ENCODE results near the gene CCDC7. TPM values are rescaled to one million over a fixed set of nuclear protein-coding genes. Genes with fewer than 3 reads are reported as not detected.

The CCDC7 gene
- total and polyA plus RNA-seq, 8 donors: 1.0 to 27.2 (median 5.3) TPM

DNA sequence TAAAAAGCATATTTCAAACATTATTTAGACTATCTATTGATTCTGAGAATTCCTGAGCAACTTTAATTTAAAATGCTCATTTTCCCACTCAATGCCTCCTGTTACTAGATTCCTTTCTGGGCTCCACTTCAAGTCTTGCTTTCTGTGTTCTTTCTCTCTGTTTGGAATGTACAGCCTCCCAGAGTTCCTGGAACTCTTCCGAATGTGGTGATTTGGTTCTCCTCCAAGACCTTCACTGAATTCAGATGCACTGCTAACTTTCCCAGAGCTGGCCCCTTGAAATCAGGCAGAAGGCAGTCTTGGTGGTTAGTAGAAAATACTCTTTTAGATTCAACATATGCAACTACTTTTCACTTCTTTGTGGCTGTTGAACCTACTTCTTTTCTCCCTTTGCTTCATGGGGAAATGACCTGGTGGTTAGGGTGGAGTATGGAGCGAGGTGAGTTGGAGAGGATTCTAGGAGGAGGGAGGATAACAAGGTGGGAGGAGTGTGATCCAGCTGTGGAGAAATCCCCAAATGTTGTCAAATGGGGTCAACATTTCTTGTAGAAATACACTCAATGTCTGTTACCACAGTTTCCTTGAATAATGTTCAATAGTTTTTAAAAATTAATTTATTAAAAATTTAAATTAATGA lies 27.9 kb upstream of the CCDC7 start:
- DNase-seq: peak in 1 of 2 donors; percentile 93
- peak overlapping the region in 3 of 5 donors; percentile 12 to 52 (median 36) for H3K27ac ChIP-seq
- intact Hi-C loops (cut with DNase I; ENCODE audit: low total_unique reads): no loop called here

DNA sequence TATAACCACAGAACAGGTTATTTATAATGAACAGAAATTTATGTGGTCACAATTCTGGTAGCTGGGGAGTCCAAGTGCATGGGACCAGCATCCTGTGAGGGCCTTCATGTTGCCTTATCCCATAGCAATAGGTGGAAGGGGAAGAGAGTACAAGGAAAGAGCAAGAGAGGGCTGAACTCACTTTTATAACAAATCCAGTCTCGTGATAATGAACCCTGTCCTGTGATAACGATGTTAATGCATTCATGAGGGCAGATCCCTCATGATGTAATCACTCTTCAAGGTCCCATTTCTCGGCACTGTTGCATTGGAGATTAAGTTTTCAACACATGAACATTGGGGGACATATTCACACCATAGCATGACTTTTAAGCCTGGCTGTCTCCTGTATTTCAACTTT lies 27.4 kb upstream of the CCDC7 start:
- intact Hi-C loops (cut with DNase I; ENCODE audit: low total_unique reads): no loop called here
- Histone ChIP-seq H3K4me3 (no peak overlapping the region), H3K27me3 (no peaks in the 10 kb centered on the region), H3K9me3 (peaks cover 0 to 12% (median 4%) of the 10 kb centered on the region in 4 donors), H3K4me1 (peaks cover 0 to 12% (median 3%) of the 10 kb centered on the region in 4 donors), H3K36me3 (no peaks in the 10 kb centered on the region), H3K27ac (peak overlapping the region in 2 of 5 donors; percentile 36 to 52)
- WGBS, 5 donors: 61 to 75% (median 63%) methylated on average over 3 of the region's 3 CpGs
- no peak for DNase-seq
- TF ChIP-seq POLR2A (IDR thresholded peaks at IDR 0.05): no peak
- no peak for TF ChIP-seq POLR2AphosphoS5 (IDR thresholded peaks at IDR 0.05)
- TF ChIP-seq, protein P1, sequence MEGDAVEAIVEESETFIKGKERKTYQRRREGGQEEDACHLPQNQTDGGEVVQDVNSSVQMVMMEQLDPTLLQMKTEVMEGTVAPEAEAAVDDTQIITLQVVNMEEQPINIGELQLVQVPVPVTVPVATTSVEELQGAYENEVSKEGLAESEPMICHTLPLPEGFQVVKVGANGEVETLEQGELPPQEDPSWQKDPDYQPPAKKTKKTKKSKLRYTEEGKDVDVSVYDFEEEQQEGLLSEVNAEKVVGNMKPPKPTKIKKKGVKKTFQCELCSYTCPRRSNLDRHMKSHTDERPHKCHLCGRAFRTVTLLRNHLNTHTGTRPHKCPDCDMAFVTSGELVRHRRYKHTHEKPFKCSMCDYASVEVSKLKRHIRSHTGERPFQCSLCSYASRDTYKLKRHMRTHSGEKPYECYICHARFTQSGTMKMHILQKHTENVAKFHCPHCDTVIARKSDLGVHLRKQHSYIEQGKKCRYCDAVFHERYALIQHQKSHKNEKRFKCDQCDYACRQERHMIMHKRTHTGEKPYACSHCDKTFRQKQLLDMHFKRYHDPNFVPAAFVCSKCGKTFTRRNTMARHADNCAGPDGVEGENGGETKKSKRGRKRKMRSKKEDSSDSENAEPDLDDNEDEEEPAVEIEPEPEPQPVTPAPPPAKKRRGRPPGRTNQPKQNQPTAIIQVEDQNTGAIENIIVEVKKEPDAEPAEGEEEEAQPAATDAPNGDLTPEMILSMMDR (IDR thresholded peaks at IDR 0.05): no peak
- TF ChIP-seq EP300 (IDR thresholded peaks at IDR 0.05): no peak

More for the DNA sequence above, 27.9 kb upstream of the CCDC7 start:
- 11 to 53% (median 19%) methylated on average over 2 of the region's 2 CpGs for WGBS, 5 donors
- no peak overlapping the region for H3K4me3 ChIP-seq
- H3K4me1 ChIP-seq: peaks cover 0 to 16% (median 3%) of the 10 kb centered on the region in 4 donors
- H3K27me3 ChIP-seq: no peaks in the 10 kb centered on the region
- peaks cover 0 to 9% (median 3%) of the 10 kb centered on the region in 4 donors for H3K9me3 ChIP-seq
- H3K36me3 ChIP-seq: no peaks in the 10 kb centered on the region
- TF ChIP-seq POLR2AphosphoS5 (IDR thresholded peaks at IDR 0.05) (peak in 1 of 3 donors; percentile 11), POLR2A (IDR thresholded peaks at IDR 0.05) (no peak)

DNA sequence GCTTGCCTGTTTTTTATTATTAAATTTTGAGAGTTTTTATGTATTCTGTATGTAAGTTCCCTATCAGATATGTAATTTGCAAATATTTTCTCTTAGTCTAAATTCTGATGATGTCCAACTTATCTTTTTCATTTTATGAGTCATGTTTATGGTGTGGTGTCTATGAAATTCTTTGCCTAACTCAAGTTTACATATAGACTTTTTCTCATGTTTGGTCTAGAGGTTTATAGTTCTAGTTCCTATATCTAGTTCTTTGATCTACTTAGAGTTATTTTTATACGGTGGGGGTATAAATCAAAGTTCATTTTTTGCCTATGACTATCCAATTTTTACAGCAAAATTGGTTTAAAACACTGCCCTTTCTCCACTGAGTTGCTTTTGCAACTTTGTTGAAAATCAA lies 26.3 kb upstream of the CCDC7 start:
- no peak for DNase-seq
- peaks cover 0 to 12% (median 4%) of the 10 kb centered on the region in 4 donors for H3K9me3 ChIP-seq
- TF ChIP-seq POLR2AphosphoS5 (IDR thresholded peaks at IDR 0.05) (no peak), EP300 (IDR thresholded peaks at IDR 0.05) (no peak), POLR2A (IDR thresholded peaks at IDR 0.05) (no peak)
- TF ChIP-seq, protein P1 (IDR thresholded peaks at IDR 0.05): no peak
- no peak overlapping the region for H3K4me3 ChIP-seq
- H3K36me3 ChIP-seq: no peaks in the 10 kb centered on the region
- H3K27me3 ChIP-seq: no peaks in the 10 kb centered on the region
- intact Hi-C loops (cut with DNase I; ENCODE audit: low total_unique reads): no loop called here
- H3K4me1 ChIP-seq: peaks cover 0 to 12% (median 3%) of the 10 kb centered on the region in 4 donors
- H3K27ac ChIP-seq: no peak overlapping the region
- WGBS, 5 donors: 66 to 92% (median 79%) methylated on average over 1 of the region's 1 CpG

DNA sequence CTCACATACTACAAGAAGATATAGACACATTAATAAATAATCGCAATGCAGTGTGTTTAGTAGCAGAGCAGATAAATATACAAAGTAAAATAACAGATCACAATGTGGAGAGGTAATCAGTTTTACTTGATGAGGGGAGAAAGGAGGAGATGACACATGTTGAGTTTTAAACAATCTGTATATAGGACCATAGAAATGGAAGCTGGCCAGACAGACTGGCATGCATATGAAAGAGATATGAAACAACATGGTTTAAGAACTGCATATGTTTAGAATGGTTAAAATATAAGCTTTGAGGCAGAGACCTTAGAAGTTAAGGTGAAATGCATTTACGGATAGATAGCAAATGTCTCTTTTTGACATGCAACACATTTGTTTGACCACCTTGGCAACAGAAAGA lies 19.8 kb upstream of the CCDC7 start:
- Histone ChIP-seq H3K27me3 (no peaks in the 10 kb centered on the region), H3K4me1 (no peaks in the 10 kb centered on the region), H3K9me3 (peaks cover 0 to 12% (median 4%) of the 10 kb centered on the region in 4 donors), H3K4me3 (no peak overlapping the region), H3K36me3 (no peaks in the 10 kb centered on the region), H3K27ac (no peak overlapping the region)
- intact Hi-C loops (cut with DNase I; ENCODE audit: low total_unique reads): no loop called here
- no peak for TF ChIP-seq EP300 (IDR thresholded peaks at IDR 0.05)
- no peak for TF ChIP-seq POLR2AphosphoS5 (IDR thresholded peaks at IDR 0.05)
- TF ChIP-seq POLR2A (IDR thresholded peaks at IDR 0.05): no peak
- TF ChIP-seq, protein P1 (IDR thresholded peaks at IDR 0.05): no peak
- WGBS, 5 donors: 85 to 98% (median 95%) methylated on average over 2 of the region's 2 CpGs
- no peak for DNase-seq

DNA sequence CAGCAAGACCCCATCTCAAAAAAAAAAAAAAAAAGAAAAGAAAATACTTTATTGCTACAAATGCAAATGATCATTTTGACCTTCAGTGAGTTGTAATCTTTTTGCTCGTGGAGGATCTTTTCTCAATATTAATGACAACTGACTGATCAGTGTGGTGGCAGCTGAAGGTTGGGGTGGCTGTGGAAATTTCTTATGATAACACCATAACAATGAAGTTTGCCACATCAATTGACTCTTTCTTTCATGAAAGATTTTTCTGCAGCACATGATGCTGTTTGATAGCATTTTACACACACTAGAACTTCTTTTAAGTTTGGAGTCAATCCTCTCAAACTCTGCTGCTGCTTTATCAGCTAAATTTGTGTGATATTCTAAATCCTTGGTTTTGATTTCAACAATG lies 12.4 kb upstream of the CCDC7 start:
- Histone ChIP-seq H3K9me3 (peaks cover 0 to 10% (median 4%) of the 10 kb centered on the region in 4 donors), H3K27me3 (no peaks in the 10 kb centered on the region), H3K4me1 (no peaks in the 10 kb centered on the region), H3K4me3 (no peak overlapping the region), H3K27ac (no peak overlapping the region), H3K36me3 (no peaks in the 10 kb centered on the region)
- no peak for DNase-seq
- WGBS, 5 donors: 35 to 88% (median 73%) methylated on average over 1 of the region's 1 CpG
- intact Hi-C loops (cut with DNase I; ENCODE audit: low total_unique reads): no loop called here
- TF ChIP-seq, protein P1 (IDR thresholded peaks at IDR 0.05): no peak
- no peak for TF ChIP-seq POLR2AphosphoS5 (IDR thresholded peaks at IDR 0.05)
- no peak for TF ChIP-seq EP300 (IDR thresholded peaks at IDR 0.05)
- TF ChIP-seq POLR2A (IDR thresholded peaks at IDR 0.05): no peak
